ENCODE measurements around the gene AGTR2. TPM values are rescaled to one million over a fixed set of nuclear protein-coding genes. Genes with fewer than 3 reads are reported as not detected.
"Not testable (repeated sequence)": the region's sequence is repeated elsewhere in the genome, so short reads cannot be mapped to it uniquely, and the experiment has no call there.

The AGTR2 gene, protein sequence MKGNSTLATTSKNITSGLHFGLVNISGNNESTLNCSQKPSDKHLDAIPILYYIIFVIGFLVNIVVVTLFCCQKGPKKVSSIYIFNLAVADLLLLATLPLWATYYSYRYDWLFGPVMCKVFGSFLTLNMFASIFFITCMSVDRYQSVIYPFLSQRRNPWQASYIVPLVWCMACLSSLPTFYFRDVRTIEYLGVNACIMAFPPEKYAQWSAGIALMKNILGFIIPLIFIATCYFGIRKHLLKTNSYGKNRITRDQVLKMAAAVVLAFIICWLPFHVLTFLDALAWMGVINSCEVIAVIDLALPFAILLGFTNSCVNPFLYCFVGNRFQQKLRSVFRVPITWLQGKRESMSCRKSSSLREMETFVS
- polyA plus RNA-seq = 3.3 TPM
- long read RNA-seq, donor 1 = 0 reads
- long read RNA-seq, donor 2 = 0 reads
- long read RNA-seq, donor 3 = 0 reads
- long read RNA-seq, donor 4 = 0 reads
- long read RNA-seq, donor 5 = 0 reads
- long read RNA-seq, donor 6 = 0 reads
- long read RNA-seq, donor 7, partial matches to known transcripts = 0 of 1 reads
- long read RNA-seq, donor 7, other reads (novel, unspliced or antisense) = 0 of 1 reads
- long read RNA-seq, donor 8, partial matches to known transcripts = 0 of 1 reads
- long read RNA-seq, donor 8, other reads (novel, unspliced or antisense) = 0 of 1 reads
- long read RNA-seq, donor 9, partial matches to known transcripts = 0 of 1 reads
- long read RNA-seq, donor 9, other reads (novel, unspliced or antisense) = 0 of 1 reads
- long read RNA-seq, donor 10, partial matches to known transcripts = 0 of 2 reads
- long read RNA-seq, donor 10, other reads (novel, unspliced or antisense) = 0 of 2 reads
- long read RNA-seq, donor 11 = 0 reads

DNA sequence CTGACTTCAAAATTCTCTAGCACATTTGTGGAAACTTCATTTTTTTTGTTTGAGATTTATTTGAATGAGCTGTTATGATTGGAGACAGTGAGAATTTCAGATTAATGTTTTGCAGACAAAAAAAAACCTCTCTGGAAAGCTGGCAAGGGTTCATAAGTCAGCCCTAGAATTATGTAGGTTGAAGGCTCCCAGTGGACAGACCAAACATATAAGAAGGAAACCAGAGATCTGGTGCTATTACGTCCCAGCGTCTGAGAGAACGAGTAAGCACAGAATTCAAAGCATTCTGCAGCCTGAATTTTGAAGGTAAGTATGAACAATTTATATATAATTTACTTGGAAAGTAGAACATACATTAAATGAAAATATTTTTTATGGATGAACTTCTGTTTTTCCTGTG lies at the start of gene AGTR2:
AGTR2 (plus strand) TSS at position 234 of the 400 bp plus-strand sequence. CDS start 1,537 bp downstream, outside the sequence.
- Histone ChIP-seq H3K4me3 (ENCODE audit: low read length) (no peak within 1 kb of the TSS), H3K9me3 (ENCODE audit: control insufficient read depth, low read depth, low read length) (no peaks in the 10 kb centered on the region), H3K27ac (ENCODE audit: low read length) (no peak within 1 kb of the TSS), H3K27me3 (ENCODE audit: control insufficient read depth, insufficient read depth, low read length) (no peaks in the 10 kb centered on the region), H3K4me1 (ENCODE audit: control insufficient read depth, insufficient read depth, low read length) (no peaks in the 10 kb centered on the region), H3K36me3 (ENCODE audit: control insufficient read depth, insufficient read depth, low read length) (no peaks in the 10 kb centered on the region)
- no peak for DNase-seq
- no CpG with 5 or more reads among the region's 3 CpGs for WGBS (ENCODE audit: insufficient coverage, low lambda C conversion rate)

DNA sequence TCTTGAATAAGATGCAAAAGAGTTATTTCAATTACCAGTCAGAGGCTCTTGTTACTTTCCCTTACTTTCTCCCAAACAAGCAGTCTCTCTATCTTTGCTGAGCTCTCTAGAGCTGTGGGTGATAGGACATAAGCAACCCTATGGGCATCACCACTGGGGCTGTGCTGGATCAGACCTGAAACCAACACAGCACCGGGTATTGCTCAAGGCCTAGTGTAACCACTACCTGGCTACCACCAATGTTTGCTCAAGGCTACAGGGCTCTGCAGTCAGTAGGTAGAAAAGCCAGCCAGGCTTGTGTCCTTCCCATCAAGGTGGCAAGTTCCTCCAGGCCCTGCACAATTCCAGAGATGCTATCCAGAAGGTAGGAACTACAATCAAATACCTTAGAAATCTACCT lies 35.3 kb upstream of the AGTR2 start:
- no peak for DNase-seq
- no peaks in the 10 kb centered on the region for H3K4me1 ChIP-seq (ENCODE audit: control insufficient read depth, insufficient read depth, low read length)
- no peak overlapping the region for H3K4me3 ChIP-seq (ENCODE audit: low read length)
- no peaks in the 10 kb centered on the region for H3K9me3 ChIP-seq (ENCODE audit: control insufficient read depth, low read depth, low read length)
- no peaks in the 10 kb centered on the region for H3K36me3 ChIP-seq (ENCODE audit: control insufficient read depth, insufficient read depth, low read length)
- H3K27ac ChIP-seq (ENCODE audit: low read length) = no peak overlapping the region
- H3K27me3 ChIP-seq (ENCODE audit: control insufficient read depth, insufficient read depth, low read length) = no peaks in the 10 kb centered on the region
- WGBS (ENCODE audit: insufficient coverage, low lambda C conversion rate) = no CpG with 5 or more reads among the region's 1 CpG

DNA sequence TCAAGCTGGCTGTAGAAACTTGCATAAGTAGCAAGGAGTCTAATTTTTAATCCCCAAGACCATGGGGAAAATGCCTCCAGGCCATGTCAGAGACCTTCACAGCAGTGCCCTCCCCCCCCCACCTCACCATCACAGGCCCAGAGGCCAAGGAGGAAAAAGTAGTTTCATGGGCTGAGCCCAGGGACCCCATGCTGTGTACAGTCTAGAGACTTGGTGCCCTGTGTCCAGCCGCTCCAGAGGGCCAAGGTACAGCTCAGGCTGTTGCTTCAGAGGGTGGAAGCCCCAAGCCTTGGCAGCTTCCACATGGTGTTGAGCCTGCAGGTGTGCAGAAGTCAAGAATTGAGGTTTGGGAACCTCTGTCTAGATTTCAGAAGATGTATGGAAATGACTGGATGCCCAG lies 29.3 kb upstream of the AGTR2 start:
- H3K27ac ChIP-seq (ENCODE audit: low read length); DNase-seq: not testable (repeated sequence)
- WGBS (ENCODE audit: insufficient coverage, low lambda C conversion rate) = no CpG with 5 or more reads among the region's 1 CpG

DNA sequence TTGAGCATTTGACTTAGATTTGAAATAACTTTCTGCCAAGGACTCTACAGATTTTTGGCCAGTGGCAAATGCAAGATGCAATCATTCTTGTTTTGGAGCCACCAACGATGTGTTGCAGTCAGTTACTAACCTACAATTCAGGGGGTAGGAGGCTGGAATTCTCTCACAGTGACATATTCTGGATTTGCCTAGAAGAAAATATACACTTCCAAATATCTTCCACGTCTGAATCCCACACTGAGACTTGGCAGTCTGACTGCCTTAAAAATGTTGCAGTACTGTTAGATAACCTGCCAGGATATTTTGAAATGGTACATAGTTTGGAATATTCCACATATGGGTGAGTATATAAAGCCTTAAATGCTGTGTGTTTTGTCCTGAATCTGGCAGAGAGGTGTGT lies 27.6 kb upstream of the AGTR2 start:
- DNase-seq = no peak
- WGBS (ENCODE audit: insufficient coverage, low lambda C conversion rate) = no CpG with 5 or more reads among the region's 2 CpGs
- Histone ChIP-seq H3K4me3 (ENCODE audit: low read length) (no peak overlapping the region), H3K9me3 (ENCODE audit: control insufficient read depth, low read depth, low read length) (no peaks in the 10 kb centered on the region), H3K36me3 (ENCODE audit: control insufficient read depth, insufficient read depth, low read length) (no peaks in the 10 kb centered on the region), H3K27ac (ENCODE audit: low read length) (no peak overlapping the region), H3K27me3 (ENCODE audit: control insufficient read depth, insufficient read depth, low read length) (no peaks in the 10 kb centered on the region), H3K4me1 (ENCODE audit: control insufficient read depth, insufficient read depth, low read length) (no peaks in the 10 kb centered on the region)

More for the DNA sequence above, 29.3 kb upstream of the AGTR2 start:
- not testable (repeated sequence) for H3K27me3 ChIP-seq (ENCODE audit: control insufficient read depth, insufficient read depth, low read length); H3K4me3 ChIP-seq (ENCODE audit: low read length); H3K4me1 ChIP-seq (ENCODE audit: control insufficient read depth, insufficient read depth, low read length); H3K36me3 ChIP-seq (ENCODE audit: control insufficient read depth, insufficient read depth, low read length); H3K9me3 ChIP-seq (ENCODE audit: control insufficient read depth, low read depth, low read length)

DNA sequence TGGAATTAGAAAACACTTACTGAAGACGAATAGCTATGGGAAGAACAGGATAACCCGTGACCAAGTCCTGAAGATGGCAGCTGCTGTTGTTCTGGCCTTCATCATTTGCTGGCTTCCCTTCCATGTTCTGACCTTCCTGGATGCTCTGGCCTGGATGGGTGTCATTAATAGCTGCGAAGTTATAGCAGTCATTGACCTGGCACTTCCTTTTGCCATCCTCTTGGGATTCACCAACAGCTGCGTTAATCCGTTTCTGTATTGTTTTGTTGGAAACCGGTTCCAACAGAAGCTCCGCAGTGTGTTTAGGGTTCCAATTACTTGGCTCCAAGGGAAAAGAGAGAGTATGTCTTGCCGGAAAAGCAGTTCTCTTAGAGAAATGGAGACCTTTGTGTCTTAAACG lies 2.4 kb downstream of the AGTR2 start:
- WGBS (ENCODE audit: insufficient coverage, low lambda C conversion rate) = 100% methylated on average over 2 of the region's 9 CpGs
- no peaks in the 10 kb centered on the region for H3K27me3 ChIP-seq (ENCODE audit: control insufficient read depth, insufficient read depth, low read length)
- no peak for DNase-seq
- no peak overlapping the region for H3K4me3 ChIP-seq (ENCODE audit: low read length)
- H3K4me1 ChIP-seq (ENCODE audit: control insufficient read depth, insufficient read depth, low read length) = no peaks in the 10 kb centered on the region
- H3K27ac ChIP-seq (ENCODE audit: low read length) = no peak overlapping the region
- H3K36me3 ChIP-seq (ENCODE audit: control insufficient read depth, insufficient read depth, low read length) = no peaks in the 10 kb centered on the region
- no peaks in the 10 kb centered on the region for H3K9me3 ChIP-seq (ENCODE audit: control insufficient read depth, low read depth, low read length)

DNA sequence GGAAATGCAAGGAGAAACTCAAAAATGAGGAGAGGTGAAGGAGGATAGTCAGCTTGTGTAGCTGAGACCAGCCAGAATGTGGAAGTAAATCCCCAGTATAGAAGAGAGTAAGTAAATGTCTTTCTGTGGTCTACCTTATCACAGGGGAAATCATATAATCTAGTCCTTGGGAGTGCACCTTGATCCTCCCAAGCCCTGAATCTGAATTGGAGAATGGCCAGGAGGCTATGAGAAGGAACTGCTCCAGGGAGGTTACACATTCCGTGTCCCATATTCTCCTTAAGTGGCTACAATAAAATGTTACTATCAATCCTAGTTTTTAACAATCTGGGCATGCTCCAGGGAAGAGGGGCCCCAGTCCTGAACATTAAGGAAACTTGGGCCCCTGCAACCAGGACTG lies 10.8 kb downstream of the AGTR2 start:
- WGBS (ENCODE audit: insufficient coverage, low lambda C conversion rate) = no CpG with 5 or more reads among the region's 1 CpG
- Histone ChIP-seq H3K36me3 (ENCODE audit: control insufficient read depth, insufficient read depth, low read length) (no peaks in the 10 kb centered on the region), H3K4me1 (ENCODE audit: control insufficient read depth, insufficient read depth, low read length) (no peaks in the 10 kb centered on the region), H3K4me3 (ENCODE audit: low read length) (no peak overlapping the region), H3K27ac (ENCODE audit: low read length) (no peak overlapping the region), H3K27me3 (ENCODE audit: control insufficient read depth, insufficient read depth, low read length) (no peaks in the 10 kb centered on the region), H3K9me3 (ENCODE audit: control insufficient read depth, low read depth, low read length) (no peaks in the 10 kb centered on the region)
- DNase-seq = no peak

DNA sequence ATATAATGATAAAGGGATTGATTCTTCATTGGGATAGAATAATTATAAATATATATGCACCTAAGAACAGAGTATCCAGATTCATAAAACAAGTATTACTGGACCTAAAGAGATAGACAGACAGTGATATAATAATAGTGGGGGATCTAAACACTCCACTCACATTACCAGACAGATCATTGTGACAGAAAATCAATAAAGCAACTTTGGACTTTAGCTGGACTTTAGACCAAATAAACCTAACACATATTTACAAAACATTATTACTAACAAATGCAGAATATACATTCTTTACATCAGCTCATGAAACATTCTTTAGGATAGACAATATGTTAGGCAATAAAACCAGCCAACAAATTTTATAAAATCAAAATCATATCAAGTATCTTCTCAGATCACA lies 14.6 kb downstream of the AGTR2 start:
- DNase-seq = no peak
- H3K4me3 ChIP-seq (ENCODE audit: low read length) = no peak overlapping the region

DNA sequence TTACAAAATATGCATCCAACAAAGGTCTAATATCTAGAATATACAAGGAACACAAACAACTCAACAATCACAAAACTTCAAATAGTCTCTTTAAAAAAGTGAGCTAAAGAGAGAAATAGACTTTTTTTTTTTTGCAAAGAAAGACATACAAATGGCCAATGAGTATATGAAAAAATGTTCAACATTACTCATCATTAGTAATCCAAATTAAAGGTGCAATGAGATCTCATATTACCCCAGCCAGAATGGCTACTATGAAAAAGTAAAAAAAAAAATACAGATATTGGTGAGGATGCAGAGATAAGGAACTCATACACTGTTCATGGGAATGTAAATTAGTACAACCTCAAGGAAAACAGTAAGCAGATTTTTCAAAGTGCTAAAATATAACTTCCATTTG lies 24.1 kb downstream of the AGTR2 start:
- H3K4me3 ChIP-seq (ENCODE audit: low read length) = no peak overlapping the region
- H3K9me3 ChIP-seq (ENCODE audit: control insufficient read depth, low read depth, low read length) = no peaks in the 10 kb centered on the region
- DNase-seq = no peak
- H3K36me3 ChIP-seq (ENCODE audit: control insufficient read depth, insufficient read depth, low read length) = no peaks in the 10 kb centered on the region
- no peaks in the 10 kb centered on the region for H3K27me3 ChIP-seq (ENCODE audit: control insufficient read depth, insufficient read depth, low read length)
- H3K4me1 ChIP-seq (ENCODE audit: control insufficient read depth, insufficient read depth, low read length) = no peaks in the 10 kb centered on the region
- no peak overlapping the region for H3K27ac ChIP-seq (ENCODE audit: low read length)

More for the DNA sequence above, 14.6 kb downstream of the AGTR2 start:
- H3K9me3 ChIP-seq (ENCODE audit: control insufficient read depth, low read depth, low read length) = no peaks in the 10 kb centered on the region
- no peak overlapping the region for H3K27ac ChIP-seq (ENCODE audit: low read length)
- H3K4me1 ChIP-seq (ENCODE audit: control insufficient read depth, insufficient read depth, low read length) = no peaks in the 10 kb centered on the region
- no peaks in the 10 kb centered on the region for H3K36me3 ChIP-seq (ENCODE audit: control insufficient read depth, insufficient read depth, low read length)
- no peaks in the 10 kb centered on the region for H3K27me3 ChIP-seq (ENCODE audit: control insufficient read depth, insufficient read depth, low read length)

DNA sequence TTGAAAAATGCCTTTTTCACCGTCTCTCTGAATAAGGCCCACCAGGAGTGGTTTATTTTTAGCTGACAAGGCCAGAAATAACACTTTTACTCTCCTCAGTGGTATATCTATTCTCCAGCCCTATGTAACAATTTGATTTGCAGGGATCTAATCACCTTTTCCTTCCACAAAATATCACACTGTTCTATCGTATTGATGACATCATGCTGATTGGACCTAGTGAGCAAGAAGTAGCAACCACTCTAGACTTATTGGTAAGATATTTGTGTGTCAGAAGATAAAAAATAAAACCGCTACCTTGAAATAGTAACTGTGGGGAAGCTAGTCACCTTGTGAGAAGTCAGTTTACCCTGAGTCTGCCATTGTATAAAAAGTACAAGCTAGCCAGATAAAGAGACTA lies 27.7 kb downstream of the AGTR2 start:
- H3K9me3 ChIP-seq (ENCODE audit: control insufficient read depth, low read depth, low read length) = no peaks in the 10 kb centered on the region
- H3K4me3 ChIP-seq (ENCODE audit: low read length) = no peak overlapping the region
- no peak for DNase-seq
- no peaks in the 10 kb centered on the region for H3K36me3 ChIP-seq (ENCODE audit: control insufficient read depth, insufficient read depth, low read length)
- no CpG with 5 or more reads among the region's 3 CpGs for WGBS (ENCODE audit: insufficient coverage, low lambda C conversion rate)
- no peak overlapping the region for H3K27ac ChIP-seq (ENCODE audit: low read length)
- H3K4me1 ChIP-seq (ENCODE audit: control insufficient read depth, insufficient read depth, low read length) = no peaks in the 10 kb centered on the region
- H3K27me3 ChIP-seq (ENCODE audit: control insufficient read depth, insufficient read depth, low read length) = no peaks in the 10 kb centered on the region

DNA sequence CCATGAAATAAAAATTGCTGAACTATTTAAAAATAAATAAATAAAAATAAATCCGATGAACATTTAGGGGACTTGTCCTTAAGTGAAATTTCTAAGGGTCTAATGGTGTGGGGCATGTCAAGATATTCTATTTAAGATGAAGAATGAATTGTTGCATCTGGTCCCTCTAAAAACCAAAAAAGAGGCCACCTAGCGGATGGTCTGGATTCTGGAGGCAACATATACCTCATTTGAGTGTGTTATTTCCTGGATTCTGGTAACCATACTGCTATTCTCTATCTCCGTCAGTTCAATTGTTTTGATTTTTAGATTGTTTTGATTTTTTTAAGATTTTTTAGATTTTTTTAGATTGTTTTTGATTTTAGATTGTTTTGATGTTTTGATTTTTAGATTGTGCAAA lies 28.3 kb downstream of the AGTR2 start:
- Histone ChIP-seq H3K36me3 (ENCODE audit: control insufficient read depth, insufficient read depth, low read length) (no peaks in the 10 kb centered on the region), H3K4me1 (ENCODE audit: control insufficient read depth, insufficient read depth, low read length) (no peaks in the 10 kb centered on the region), H3K27ac (ENCODE audit: low read length) (no peak overlapping the region), H3K4me3 (ENCODE audit: low read length) (no peak overlapping the region), H3K27me3 (ENCODE audit: control insufficient read depth, insufficient read depth, low read length) (no peaks in the 10 kb centered on the region), H3K9me3 (ENCODE audit: control insufficient read depth, low read depth, low read length) (no peaks in the 10 kb centered on the region)
- WGBS (ENCODE audit: insufficient coverage, low lambda C conversion rate) = 57% methylated on average over 1 of the region's 3 CpGs
- no peak for DNase-seq
